HepG2 (cell line): ENCODE measurements around the gene ARF6. TPM values are rescaled to one million over a fixed set of nuclear protein-coding genes. Genes with fewer than 3 reads are reported as not detected.
A peak's percentile ranks its signal among the peaks of the same experiment; 100 is the strongest.

Source experiments
- BRD4 ChIP-seq: sonication (generic); formaldehyde crosslinking; IDR thresholded peaks from 2 replicates; pipeline ENCODE4 v1.4.0; 2020; ENCODE audit warnings: missing genetic modification reagents
- CBX1 ChIP-seq: IDR thresholded peaks from one replicate; pipeline ENCODE4 v1.6.1; 2016; ENCODE audit warnings: antibody characterized with exemption, low read depth
- CEBPB ChIP-seq: IDR thresholded peaks from 2 replicates; pipeline ENCODE4 v1.6.1; 2011; ENCODE audit warnings: low read depth, low read length, improper control_type of control experiment, borderline replicate concordance
- FOXP1 ChIP-seq, 2 experiments: fragments of 450-650 bp in 1 of 2; IDR thresholded peaks; 2 replicates each; pipeline ENCODE4 v1.6.1; 2017 to 2018; ENCODE audit warnings: antibody characterized with exemption in 1 of 2
- GABPA ChIP-seq, 2 experiments: IDR thresholded peaks; 2 replicates each; pipeline ENCODE4 v1.6.1; 2011 to 2016; ENCODE audit warnings: low read depth in 2 of 2, low read length in 1 of 2, missing biosample characterization in 1 of 2, missing genetic modification characterization in 1 of 2
- RFX3 ChIP-seq: IDR thresholded peaks from 2 replicates; pipeline ENCODE4 v1.6.1; 2016; ENCODE audit warnings: missing biosample characterization, missing genetic modification reagents
- SATB2 ChIP-seq: sonication (generic); formaldehyde crosslinking; IDR thresholded peaks from 2 replicates; pipeline ENCODE4 v1.5.0; 2020; ENCODE audit warnings: missing genetic modification reagents
- SIN3B ChIP-seq: fragments of 150-350 bp; IDR thresholded peaks from 2 replicates; pipeline ENCODE4 v1.6.1; 2014; ENCODE audit warnings: low read length
- SOX13 ChIP-seq, 3 experiments: fragments of 450-650 bp in 1 of 3; sonication (generic) in 1 of 3; formaldehyde crosslinking in 1 of 3; IDR thresholded peaks in 2 of 3; conservative IDR thresholded peaks in 1 of 3; 2 replicates each; pipeline versions ENCODE4 v1.5.0 to v1.6.1; 2016 to 2020; ENCODE audit warnings: antibody characterized with exemption in 1 of 3, mild to moderate bottlenecking in 1 of 3, missing compliant biosample characterization in 1 of 3, missing genetic modification reagents in 1 of 3, moderate library complexity in 1 of 3
- TBX3 ChIP-seq: fragments of 450-650 bp; IDR thresholded peaks from 2 replicates; pipeline ENCODE4 v1.6.1; 2017; ENCODE audit warnings: antibody characterized with exemption, mild to moderate bottlenecking, inconsistent platforms, borderline replicate concordance
- TFAP4 ChIP-seq: sonication (generic); IDR thresholded peaks from 2 replicates; pipeline ENCODE4 v1.6.1; 2016; ENCODE audit warnings: low read depth, borderline replicate concordance
- TRIM22 ChIP-seq: fragments of 450-650 bp; IDR thresholded peaks from 2 replicates; pipeline ENCODE4 v1.6.1; 2017
- ZFAT ChIP-seq: sonication (generic); formaldehyde crosslinking; conservative IDR thresholded peaks from 2 replicates; pipeline ENCODE4 v1.8.1; 2023; ENCODE audit warnings: missing genetic modification reagents, inconsistent platforms
- ZNF136 ChIP-seq: sonication (generic); formaldehyde crosslinking; IDR thresholded peaks from 2 replicates; pipeline ENCODE4 v1.8.1; 2022; ENCODE audit warnings: low read depth, mild to moderate bottlenecking, moderate library complexity, missing genetic modification reagents
- ZNF503 ChIP-seq: sonication (generic); formaldehyde crosslinking; IDR thresholded peaks from 2 replicates; pipeline ENCODE4 v1.4.0; 2020; ENCODE audit warnings: missing genetic modification reagents
- ZNF513 ChIP-seq: sonication (generic); formaldehyde crosslinking; conservative IDR thresholded peaks from 2 replicates; pipeline ENCODE4 v1.5.0; 2020; ENCODE audit warnings: missing genetic modification reagents
- ZNF660 ChIP-seq: sonication (generic); formaldehyde crosslinking; IDR thresholded peaks from 2 replicates; pipeline ENCODE4 v1.5.1; 2020; ENCODE audit warnings: mild to moderate bottlenecking, low read depth, missing genetic modification reagents, borderline replicate concordance
- ZNF747 ChIP-seq: sonication (generic); formaldehyde crosslinking; IDR thresholded peaks from 2 replicates; pipeline ENCODE4 v1.8.1; 2023; ENCODE audit warnings: missing genetic modification reagents, mild to moderate bottlenecking, borderline replicate concordance
- ZNF790 ChIP-seq: sonication (generic); formaldehyde crosslinking; IDR thresholded peaks from 2 replicates; pipeline ENCODE4 v1.8.0; 2022; ENCODE audit warnings: missing genetic modification reagents, mild to moderate bottlenecking, borderline replicate concordance
- polyA plus RNA-seq, 8 experiments: library from polyadenylated mRNA; depleted of rRNA in 3 of 8; stranded (reverse) in 7 of 8; unstranded in 1 of 8; fragments of >200 nt; fragmentation: Illumina TruSeq in 4 of 8; extraction: Trizol in 4 of 8; gene quantifications; 2 replicates each; pipeline versions ENCODE4 v1.2.1 to v1.2.3, GENCODE V29; 2011 to 2016; ENCODE audit warnings: low read depth in 4 of 8, missing spikeins in 1 of 8, mixed read lengths in 1 of 8; ENCODE audit not compliant: insufficient read depth in 1 of 8
- total RNA-seq, 5 experiments: library from RNA; depleted of rRNA; stranded (reverse); fragments of >200 nt; fragmentation: Illumina TruSeq; extraction: Trizol; gene quantifications; 2 replicates each; pipeline ENCODE4 v1.2.3, GENCODE V29; 2016; ENCODE audit warnings: low read depth in 1 of 5
- TF ChIP-seq, protein P1 (sequence below): sonication (generic); formaldehyde crosslinking; IDR thresholded peaks from 2 replicates; pipeline ENCODE4 v1.4.0; 2020; ENCODE audit warnings: missing genetic modification reagents
- TF ChIP-seq, protein P2 (sequence below): sonication (generic); formaldehyde crosslinking; IDR thresholded peaks from 2 replicates; pipeline ENCODE4 v1.8.1; 2023; ENCODE audit warnings: missing genetic modification reagents, mild to moderate bottlenecking, borderline replicate concordance

The ARF6 gene
- total and polyA plus RNA-seq, 2 of the 13 experiments (the other 11 are each of a cell fraction or from before 2014, with no cell fraction given) = 12.7 to 31.9 TPM

GRCh38 chr14:49892301-49892635 is 614 bp upstream of the ARF6 start (continued):
- TF ChIP-seq, protein P1, sequence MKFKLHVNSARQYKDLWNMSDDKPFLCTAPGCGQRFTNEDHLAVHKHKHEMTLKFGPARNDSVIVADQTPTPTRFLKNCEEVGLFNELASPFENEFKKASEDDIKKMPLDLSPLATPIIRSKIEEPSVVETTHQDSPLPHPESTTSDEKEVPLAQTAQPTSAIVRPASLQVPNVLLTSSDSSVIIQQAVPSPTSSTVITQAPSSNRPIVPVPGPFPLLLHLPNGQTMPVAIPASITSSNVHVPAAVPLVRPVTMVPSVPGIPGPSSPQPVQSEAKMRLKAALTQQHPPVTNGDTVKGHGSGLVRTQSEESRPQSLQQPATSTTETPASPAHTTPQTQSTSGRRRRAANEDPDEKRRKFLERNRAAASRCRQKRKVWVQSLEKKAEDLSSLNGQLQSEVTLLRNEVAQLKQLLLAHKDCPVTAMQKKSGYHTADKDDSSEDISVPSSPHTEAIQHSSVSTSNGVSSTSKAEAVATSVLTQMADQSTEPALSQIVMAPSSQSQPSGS (CRISPR knock-in tag) = no peak
- TF ChIP-seq TRIM22 = no peak
- TF ChIP-seq CBX1 = no peak
- TF ChIP-seq ZFAT (CRISPR knock-in tag) = peak; percentile 99
- TF ChIP-seq SOX13 (IDR thresholded peaks at IDR 0.05) = no peak
- TF ChIP-seq SOX13 (CRISPR knock-in tag; conservative IDR thresholded peaks at IDR 0.05 in 1 of 2, IDR thresholded peaks at IDR 0.05 in 1 of 2) = peak in 1 of 2 experiments; percentile 4; a peak in 1 of 4 replicates
- 0 out of 2 replicates have a peak, but pooled peaks have one; percentile 6 for TF ChIP-seq ZNF136 (CRISPR knock-in tag)
- no peak for TF ChIP-seq ZNF513 (CRISPR knock-in tag)
- TF ChIP-seq FOXP1 (IDR thresholded peaks at IDR 0.05) = 0 out of 2 replicates have a peak, but pooled peaks have one; percentile 5
- no peak for TF ChIP-seq FOXP1 (CRISPR knock-in tag; IDR thresholded peaks at IDR 0.05)
- no peak for TF ChIP-seq CEBPB
- no peak for TF ChIP-seq TBX3
- TF ChIP-seq ZNF747 (CRISPR knock-in tag) = no peak; the same call in 1 of the 2 replicates
- TF ChIP-seq ZNF660 (CRISPR knock-in tag) = no peak
- TF ChIP-seq, protein P2, sequence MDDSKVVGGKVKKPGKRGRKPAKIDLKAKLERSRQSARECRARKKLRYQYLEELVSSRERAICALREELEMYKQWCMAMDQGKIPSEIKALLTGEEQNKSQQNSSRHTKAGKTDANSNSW = no peak
- 0 out of 2 replicates have a peak, but pooled peaks have one; percentile 18 for TF ChIP-seq ZNF503
- no peak for TF ChIP-seq GABPA (IDR thresholded peaks at IDR 0.05; ENCODE audit: low read depth, low read length)
- TF ChIP-seq GABPA (CRISPR knock-in tag; IDR thresholded peaks at IDR 0.05; ENCODE audit: low read depth) = 0 out of 2 replicates have a peak, but pooled peaks have one; percentile 33
- 0 out of 2 replicates have a peak, but pooled peaks have one; percentile 61 for TF ChIP-seq SATB2
- TF ChIP-seq ZNF790 (CRISPR knock-in tag) = no peak
- no peak for TF ChIP-seq RFX3 (CRISPR knock-in tag)
- no peak for TF ChIP-seq TFAP4
- no peak for TF ChIP-seq BRD4 (CRISPR knock-in tag)
- 0 out of 2 replicates have a peak, but pooled peaks have one; percentile 34 for TF ChIP-seq SIN3B
